Psoas muscle (tissue), 8 donors: ENCODE results near the gene BCL2L11. TPM values are rescaled to one million over a fixed set of nuclear protein-coding genes. Genes with fewer than 3 reads are reported as not detected.

Source experiments
- ATAC-seq, 4 donors: fragments of 200-7000 bp; cut with Tn5 transposase; one replicate each; pipeline ENCODE4 v1.9.1; 2020; ENCODE audit warnings: moderate library complexity in 3 of 4, mild to moderate bottlenecking in 2 of 4
- DNase-seq, 2 donors: peaks; one replicate each; pipeline ENCODE4 v3.0.0-alpha.2; 2020
- H3K27ac ChIP-seq: fragments of 200-600 bp; one replicate; pipeline ENCODE4 v1.8.0; 2022
- H3K27me3 ChIP-seq, 3 donors: fragments of 200-600 bp in 1 of 3; one replicate each; pipeline versions ENCODE4 v1.6.1 to v1.8.0; 2013 to 2022; ENCODE audit warnings: low read length in 2 of 3, mild to moderate bottlenecking in 2 of 3, moderate library complexity in 1 of 3; ENCODE audit not compliant: insufficient read depth in 3 of 3
- H3K36me3 ChIP-seq, 2 donors: fragments of 200-600 bp in 1 of 2; one replicate each; pipeline versions ENCODE4 v1.6.1 to v1.8.0; 2013 to 2022; ENCODE audit warnings: low read depth in 1 of 2, mild to moderate bottlenecking in 1 of 2, moderate library complexity in 1 of 2; ENCODE audit not compliant: insufficient read depth in 1 of 2
- H3K4me1 ChIP-seq: fragments of 200-600 bp; one replicate; pipeline ENCODE4 v1.8.0; 2022
- H3K4me3 ChIP-seq: fragments of 200-600 bp; one replicate; pipeline ENCODE4 v1.8.0; 2022; ENCODE audit warnings: mild to moderate bottlenecking
- H3K9me3 ChIP-seq: fragments of 200-600 bp; one replicate; pipeline ENCODE4 v1.8.0; 2022
- CTCF ChIP-seq: fragments of 200-600 bp; IDR thresholded peaks from one replicate; pipeline ENCODE4 v1.8.0; 2022; ENCODE audit warnings: antibody characterized with exemption
- WGBS, 3 donors: extraction: QIAGEN DNeasy Blood & Tissue Kit; methylation state at CpG; one replicate each; pipeline versions ENCODE4 v1.1.6 to v1.1.7; 2013; 5-methylcytosine and 5-hydroxymethylcytosine counted together
- intact Hi-C, 2 donors: fragments of 100-400 bp; cut with DNase I; formaldehyde crosslinking; loops; one replicate each; pipeline versions ENCODE4 v1.11.0 to v1.14.2; 2022
- polyA plus RNA-seq, 3 donors: library from polyadenylated mRNA; stranded (reverse); fragments of 200-250 nt; gene quantifications; one replicate each; pipeline ENCODE4 v1.2.3, GENCODE V29; 2013
- total RNA-seq, 4 donors: library from RNA; stranded (reverse); fragmentation: NEBNext Ultra II Directional in 2 of 4; extraction: Animal tissue kit (Norgen Biotek cat#: 25700) in 2 of 4; gene quantifications; one replicate each; pipeline versions ENCODE4 v1.2.1 to v1.2.4, GENCODE V29; 2021 to 2023
- donor health status: healthy with polysubstance abuse.
- donor health status: DM: no; HTN: no; CAD: no; lungs with moderate emphysema.
- donor health status: Bipolar disorder and iron deficiency.
- donor health status: healthy.
- donor health status: DM: yes; HTN: yes; CAD: no.
- donor health status: DM: no; HTN: no; CAD: no.
- donor health status: DM: no; HTN: no; CAD: no.
- donor health status: DM: yes; HTN: yes; CAD: no.

The BCL2L11 gene
- total and polyA plus RNA-seq, 7 donors: 2.5 to 25.4 (median 8.2) TPM

GRCh38 chr2:111190816-111191540 lies 70.3 kb downstream of the BCL2L11 start:
- 91 to 96% (median 92%) methylated on average over 7 of the region's 7 CpGs for WGBS, 3 donors
- Histone ChIP-seq H3K36me3 (no peaks in the 10 kb centered on the region), H3K4me3 (no peak overlapping the region), H3K27ac (no peak overlapping the region), H3K27me3 (no peaks in the 10 kb centered on the region), H3K4me1 (peaks cover 2% of the 10 kb centered on the region), H3K9me3 (no peaks in the 10 kb centered on the region)
- intact Hi-C loops: no loop called here
- TF ChIP-seq CTCF: no peak
- DNase-seq (no peak), ATAC-seq (no peak)

- intact Hi-C loops: no loop called here
- 75 to 86% (median 82%) methylated on average over 5 of the region's 5 CpGs for WGBS, 3 donors
- TF ChIP-seq CTCF: no peak
Measured at GRCh38 chr2:111191877-111192276, 71.2 kb downstream of the BCL2L11 start.

GRCh38 chr2:111192776-111193368 lies 72.2 kb downstream of the BCL2L11 start:
- WGBS, 3 donors: 43 to 57% (median 44%) methylated on average over 1 of the region's 1 CpG
- Histone ChIP-seq H3K27ac (no peak overlapping the region), H3K9me3 (no peaks in the 10 kb centered on the region), H3K27me3 (no peaks in the 10 kb centered on the region), H3K4me1 (no peaks in the 10 kb centered on the region), H3K4me3 (no peak overlapping the region), H3K36me3 (no peaks in the 10 kb centered on the region)
- no peak for DNase-seq
- ATAC-seq: no peak
- TF ChIP-seq CTCF: no peak
- intact Hi-C loops: no loop called here

More at GRCh38 chr2:111191877-111192276, 71.2 kb downstream of the BCL2L11 start:
- no peak for DNase-seq
- H3K4me3 ChIP-seq: no peak overlapping the region
- no peaks in the 10 kb centered on the region for H3K9me3 ChIP-seq
- no peak for ATAC-seq
- H3K4me1 ChIP-seq: no peaks in the 10 kb centered on the region
- no peaks in the 10 kb centered on the region for H3K27me3 ChIP-seq
- no peak overlapping the region for H3K27ac ChIP-seq
- no peaks in the 10 kb centered on the region for H3K36me3 ChIP-seq

- intact Hi-C loops: no loop called here
- Histone ChIP-seq H3K4me1 (no peaks in the 10 kb centered on the region), H3K9me3 (no peaks in the 10 kb centered on the region), H3K27ac (no peak overlapping the region), H3K4me3 (no peak overlapping the region), H3K27me3 (no peaks in the 10 kb centered on the region), H3K36me3 (no peaks in the 10 kb centered on the region)
- WGBS, 3 donors: 88 to 95% (median 93%) methylated on average over 8 of the region's 8 CpGs
- TF ChIP-seq CTCF: no peak
- DNase-seq (no peak), ATAC-seq (no peak)
Measured at GRCh38 chr2:111194835-111195621, 74.3 kb downstream of the BCL2L11 start.
